G401 (cell line): ENCODE data around the gene S100A11. TPM values are rescaled to one million over a fixed set of nuclear protein-coding genes. Genes with fewer than 3 reads are reported as not detected.
"Not testable (repeated sequence)": the region's sequence is repeated elsewhere in the genome, so short reads cannot be mapped to it uniquely, and the experiment has no call there.

ENCODE experiments used
- DNase-seq: peaks from one replicate; pipeline ENCODE4 v3.0.0-alpha.2; 2015; ENCODE audit warnings: low spot score
- in situ Hi-C: cut with HindIII; loops from 2 replicates; pipeline ENCODE4 v1.10.0; 2016; ENCODE audit warnings: low sequenced_read_pairs, mixed read lengths
- total RNA-seq: library from RNA; depleted of rRNA; stranded (reverse); fragments of >200 nt; shearing (Covaris generic); gene quantifications from 2 replicates; pipeline ENCODE4 v1.2.3, GENCODE V29; 2014; rRNA removed

The S100A11 gene
- total RNA-seq = not detected in 2 replicates

DNA sequence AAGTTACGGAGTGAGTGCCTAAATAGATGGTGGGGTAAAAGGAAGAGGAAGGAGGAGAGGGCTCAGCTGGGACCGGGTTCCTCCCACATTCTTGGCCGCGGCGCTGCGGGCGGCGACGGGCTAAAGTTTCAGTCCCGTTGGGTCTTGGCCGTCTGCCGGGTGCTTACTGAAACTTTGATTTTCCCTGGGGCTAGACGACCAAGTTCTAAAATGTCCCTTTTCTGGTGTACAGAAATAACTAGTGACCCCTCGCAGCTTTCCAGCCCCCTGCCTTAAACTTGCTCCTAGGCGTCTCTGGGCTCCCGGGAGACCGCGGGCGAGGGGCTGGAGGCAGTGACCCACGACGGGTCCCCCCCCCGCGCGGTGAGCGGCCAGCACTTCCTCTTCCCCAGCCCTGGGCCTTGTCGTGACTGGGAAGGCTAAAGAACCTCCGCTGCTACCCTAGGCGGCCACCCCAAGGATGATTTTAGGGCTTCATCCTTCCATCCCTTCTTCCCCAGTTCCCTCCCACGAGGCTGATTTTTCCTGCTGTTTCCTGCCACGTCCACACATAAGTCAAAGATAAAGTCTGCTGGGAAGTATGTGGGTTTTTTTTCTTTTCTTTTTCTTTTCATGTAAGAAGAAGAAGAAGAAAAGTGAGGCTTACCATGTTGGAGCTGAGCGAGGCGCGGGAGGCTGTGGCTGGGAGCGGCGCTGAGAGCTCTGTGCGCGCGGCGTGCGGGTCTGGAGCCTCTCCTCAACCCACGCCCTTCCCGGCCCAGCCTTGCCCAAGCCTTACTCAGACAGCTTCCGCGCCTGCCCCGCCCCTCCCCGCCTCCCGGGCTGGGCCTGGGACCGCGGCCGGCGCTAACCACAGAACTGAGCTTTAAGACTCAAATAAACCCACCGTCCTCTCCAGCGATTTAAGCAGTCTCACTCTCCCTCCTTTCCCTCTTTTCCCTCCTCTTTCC is at the start of gene S100A11:
Gene S100A11 (minus strand): TSS at position 738 of the 950 bp plus-strand sequence. CDS start 89 bp downstream, at position 649.
- no peak for DNase-seq
- in situ Hi-C loops = no loop called here

DNA sequence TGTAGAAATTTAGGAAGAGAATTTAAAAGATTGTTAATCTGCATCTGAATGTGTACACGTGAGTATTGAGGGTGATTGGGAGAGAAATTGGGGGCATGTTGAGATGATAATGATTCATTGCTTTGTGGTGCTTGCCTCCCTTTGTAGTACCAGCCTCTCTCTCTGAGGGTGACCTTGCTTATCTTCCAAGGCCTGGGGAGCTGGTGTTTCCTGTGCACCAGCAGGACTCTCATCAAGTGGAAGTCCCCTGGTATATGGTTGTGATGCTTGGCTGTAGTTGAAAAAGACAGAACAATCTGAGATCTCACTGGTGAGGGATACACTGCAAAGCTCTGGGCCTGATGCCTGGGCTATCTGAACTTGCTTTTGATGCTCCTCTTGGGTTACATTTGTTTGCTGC is 48.0 kb upstream of the S100A11 start:
- in situ Hi-C loops = no loop called here
- no peak for DNase-seq

DNA sequence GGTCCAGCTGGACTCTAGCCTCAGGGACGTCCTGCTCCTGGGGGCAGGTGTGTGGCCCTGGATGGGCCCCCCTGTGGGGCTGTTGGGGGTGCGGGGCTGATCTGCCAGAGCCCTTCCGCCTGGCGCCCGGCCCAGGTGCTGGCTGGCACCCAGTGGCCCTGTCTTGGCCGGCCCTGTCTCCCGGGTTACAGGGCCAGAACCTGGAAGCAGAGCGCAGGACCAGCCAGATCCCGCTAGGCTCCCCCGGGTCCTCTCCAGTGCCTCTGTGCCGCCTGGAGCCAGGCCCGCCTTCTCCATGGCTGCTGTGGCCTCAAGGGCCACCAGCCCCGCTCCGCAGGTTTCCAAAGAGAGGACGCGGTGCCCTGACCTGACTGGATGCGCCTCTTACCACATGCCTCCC is 44.2 kb upstream of the S100A11 start:
- DNase-seq, in situ Hi-C loops: not testable (repeated sequence)

DNA sequence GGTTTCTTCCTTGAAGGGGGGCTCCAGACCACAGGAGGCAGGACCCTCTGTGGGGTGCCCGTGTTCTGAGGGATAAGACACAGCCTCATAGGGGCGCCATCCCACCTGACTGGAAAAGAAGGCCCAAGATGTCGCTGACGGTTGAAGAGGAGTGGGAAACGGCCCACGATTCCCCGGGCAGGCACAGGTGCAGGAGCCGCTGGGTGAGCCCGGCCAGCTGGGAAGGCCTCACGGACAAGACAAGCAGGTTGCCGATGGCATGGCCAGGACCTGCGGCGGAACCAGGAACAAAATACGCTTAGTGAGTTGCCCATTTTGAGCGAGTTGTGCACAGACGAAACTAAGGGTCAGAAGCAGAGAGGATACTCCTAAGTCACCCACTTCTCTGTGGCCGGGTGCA is 43.7 kb upstream of the S100A11 start:
- DNase-seq, in situ Hi-C loops: not testable (repeated sequence)

DNA sequence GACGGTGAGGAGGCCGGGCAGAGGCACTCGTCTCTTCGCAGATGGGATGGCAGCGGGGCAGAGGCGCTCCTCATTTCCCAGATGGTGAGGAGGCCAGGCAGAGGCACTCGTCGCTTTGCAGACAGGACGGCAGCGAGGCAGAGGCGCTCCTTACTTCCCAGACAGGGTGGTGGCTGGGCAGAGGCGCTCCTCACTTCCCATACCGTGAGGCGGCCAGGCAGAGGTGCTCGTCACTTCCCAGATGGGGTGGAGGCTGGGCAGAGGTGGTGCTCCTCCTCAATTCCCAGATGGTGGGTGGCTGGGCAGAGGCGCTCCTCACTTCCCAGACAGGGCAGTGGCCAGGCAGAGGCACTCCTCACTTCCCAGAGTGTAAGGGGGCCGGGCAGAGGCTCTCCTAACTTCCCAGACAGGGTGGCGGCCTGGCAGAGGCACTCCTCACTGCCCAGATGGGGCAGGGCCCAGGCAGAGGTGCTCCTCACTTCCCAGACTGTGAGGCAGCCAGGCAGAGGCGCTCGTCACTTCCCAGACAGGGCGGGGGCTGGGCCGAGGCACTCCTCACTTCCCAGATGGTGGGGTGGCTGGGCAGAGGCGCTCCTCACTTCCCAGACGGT is 42.1 kb upstream of the S100A11 start:
- in situ Hi-C loops = no loop called here
- no peak for DNase-seq

DNA sequence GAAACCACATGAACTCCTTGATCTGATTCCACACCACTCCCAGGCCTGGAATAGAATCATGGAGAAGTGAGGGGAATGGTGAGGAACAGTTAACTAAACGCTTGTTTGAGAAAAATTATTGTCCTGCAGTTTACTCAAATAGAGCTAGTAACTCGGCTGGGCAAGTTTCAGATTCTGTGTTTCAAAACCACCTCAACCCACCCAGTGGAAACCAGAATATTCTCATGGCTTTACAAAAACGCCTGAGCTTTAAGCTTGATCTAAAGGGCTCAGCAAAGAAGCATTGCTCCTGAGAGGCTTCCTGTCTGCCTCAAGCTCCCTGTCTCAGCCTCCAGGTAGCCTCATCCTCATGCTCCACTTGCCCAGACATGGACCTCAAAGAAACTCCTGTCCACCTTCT is 35.5 kb upstream of the S100A11 start:
- in situ Hi-C loops = no loop called here
- DNase-seq = no peak

DNA sequence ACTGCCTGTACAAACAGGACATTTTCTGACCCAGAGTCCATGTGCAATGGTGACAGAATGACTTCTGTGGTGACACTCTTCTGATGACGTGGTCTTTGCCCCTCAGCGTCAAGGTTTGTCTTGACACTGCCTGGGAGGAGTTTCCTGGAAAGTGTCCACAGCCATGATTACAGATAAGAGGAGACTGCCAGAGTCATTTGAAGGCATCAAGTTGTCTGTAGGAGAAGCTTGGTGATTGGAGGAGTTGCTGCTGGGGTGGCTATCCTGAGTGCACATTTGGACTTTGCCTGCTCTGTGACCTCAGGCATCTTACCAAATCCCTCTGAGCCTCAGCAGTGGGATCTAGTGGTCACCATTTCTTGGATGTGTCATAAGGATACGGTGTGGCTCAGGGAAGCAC is 34.3 kb upstream of the S100A11 start:
- in situ Hi-C loops = no loop called here
- DNase-seq = no peak

DNA sequence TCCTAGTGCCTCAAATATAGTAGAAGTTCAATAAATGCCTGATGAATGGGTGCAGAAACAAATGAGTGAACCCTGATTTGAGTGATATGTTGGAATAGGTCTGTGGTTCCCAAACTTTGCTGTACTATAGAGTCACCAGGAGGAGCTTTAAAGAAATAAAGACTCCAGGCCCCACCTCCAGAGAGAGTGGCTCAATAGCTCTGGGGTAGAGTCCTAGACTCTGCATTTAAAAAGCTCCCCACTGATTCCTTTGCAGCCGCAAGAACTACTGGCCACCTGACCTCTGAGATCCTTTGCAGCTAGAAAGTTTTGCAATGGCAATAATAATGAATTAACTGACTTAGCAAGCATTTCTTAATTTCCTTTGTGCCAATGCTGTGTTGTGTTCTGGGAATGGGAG is 31.1 kb upstream of the S100A11 start:
- in situ Hi-C loops = no loop called here
- no peak for DNase-seq

DNA sequence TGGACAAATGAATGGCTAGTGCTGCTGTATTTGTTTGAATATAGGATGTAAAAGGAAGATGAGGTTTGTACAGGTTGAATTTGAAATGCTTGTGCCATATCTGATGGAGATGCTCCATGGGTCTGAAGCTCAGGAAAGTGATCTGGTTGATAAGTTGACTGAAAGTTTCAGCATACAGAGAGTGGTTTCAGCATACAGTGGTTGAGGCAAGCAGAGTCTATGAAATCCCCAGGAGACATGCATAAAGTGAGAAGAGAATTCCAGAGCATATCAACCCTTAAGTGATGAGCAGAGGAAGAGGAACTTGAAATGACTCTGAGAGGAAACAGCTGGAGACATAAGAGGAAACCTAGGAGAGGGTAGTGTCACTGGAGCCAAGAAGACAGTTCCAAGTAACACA is 30.3 kb upstream of the S100A11 start:
- in situ Hi-C loops = no loop called here
- no peak for DNase-seq

DNA sequence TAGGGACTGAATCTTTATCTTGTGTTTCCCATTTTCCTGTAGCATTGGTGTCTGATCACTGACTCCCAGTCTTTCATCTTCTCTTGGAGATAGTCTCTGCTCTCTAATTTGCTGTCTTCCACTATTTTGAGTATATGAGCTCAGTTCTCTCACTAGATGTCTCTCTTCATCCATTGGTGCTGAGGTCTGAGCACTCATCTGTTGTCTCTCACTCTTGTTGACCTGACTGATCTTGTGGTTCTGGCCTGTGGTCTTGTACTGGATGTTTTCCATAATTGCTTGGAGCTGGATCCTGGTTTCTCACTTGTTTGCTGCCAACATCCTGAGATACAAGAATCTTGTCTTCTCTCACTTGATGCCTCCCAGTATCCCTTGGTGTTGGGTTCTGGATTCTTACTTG is 25.1 kb upstream of the S100A11 start:
- DNase-seq = no peak
- in situ Hi-C loops = no loop called here

DNA sequence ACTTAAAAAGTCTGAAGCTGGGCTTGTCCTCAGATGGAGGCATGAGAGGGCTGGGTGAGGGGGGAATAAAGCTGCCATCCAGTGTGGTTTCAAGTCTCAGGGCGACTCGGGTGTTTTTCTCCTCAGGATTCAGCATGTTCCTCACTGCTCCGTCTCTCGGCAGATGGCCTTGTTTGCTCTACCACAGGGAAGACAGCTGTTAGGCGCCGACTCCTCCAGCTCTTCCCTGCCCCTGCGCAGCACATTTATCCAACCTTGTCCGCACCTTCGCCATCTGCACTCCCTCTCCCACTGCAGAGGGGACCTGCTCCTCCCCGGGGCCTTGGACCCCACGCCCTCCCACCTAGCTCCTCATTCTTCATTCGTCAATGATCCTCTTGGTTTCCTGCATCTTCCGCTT is 16.6 kb upstream of the S100A11 start:
- in situ Hi-C loops = no loop called here
- DNase-seq = peak; percentile 44

DNA sequence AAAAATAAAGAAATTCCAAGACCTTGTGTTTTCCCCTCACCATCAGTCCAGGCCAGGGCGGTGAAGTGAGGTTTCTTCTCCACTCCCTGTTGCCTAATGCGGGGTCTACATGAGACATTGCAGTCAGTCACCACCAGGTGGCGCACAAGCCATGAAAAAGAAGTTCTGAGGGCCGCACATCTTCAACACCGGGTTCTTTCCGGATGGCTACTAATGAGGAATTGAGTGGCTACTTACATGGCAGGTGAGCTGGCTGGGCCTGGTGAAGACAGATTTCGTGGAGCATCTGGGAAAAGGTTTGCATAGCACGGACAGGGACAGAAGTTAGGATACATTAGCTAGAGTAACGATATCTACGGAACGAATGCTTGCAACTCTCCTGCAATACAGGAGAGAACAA is 15.8 kb upstream of the S100A11 start:
- peak; percentile 74 for DNase-seq
- in situ Hi-C loops = no loop called here

DNA sequence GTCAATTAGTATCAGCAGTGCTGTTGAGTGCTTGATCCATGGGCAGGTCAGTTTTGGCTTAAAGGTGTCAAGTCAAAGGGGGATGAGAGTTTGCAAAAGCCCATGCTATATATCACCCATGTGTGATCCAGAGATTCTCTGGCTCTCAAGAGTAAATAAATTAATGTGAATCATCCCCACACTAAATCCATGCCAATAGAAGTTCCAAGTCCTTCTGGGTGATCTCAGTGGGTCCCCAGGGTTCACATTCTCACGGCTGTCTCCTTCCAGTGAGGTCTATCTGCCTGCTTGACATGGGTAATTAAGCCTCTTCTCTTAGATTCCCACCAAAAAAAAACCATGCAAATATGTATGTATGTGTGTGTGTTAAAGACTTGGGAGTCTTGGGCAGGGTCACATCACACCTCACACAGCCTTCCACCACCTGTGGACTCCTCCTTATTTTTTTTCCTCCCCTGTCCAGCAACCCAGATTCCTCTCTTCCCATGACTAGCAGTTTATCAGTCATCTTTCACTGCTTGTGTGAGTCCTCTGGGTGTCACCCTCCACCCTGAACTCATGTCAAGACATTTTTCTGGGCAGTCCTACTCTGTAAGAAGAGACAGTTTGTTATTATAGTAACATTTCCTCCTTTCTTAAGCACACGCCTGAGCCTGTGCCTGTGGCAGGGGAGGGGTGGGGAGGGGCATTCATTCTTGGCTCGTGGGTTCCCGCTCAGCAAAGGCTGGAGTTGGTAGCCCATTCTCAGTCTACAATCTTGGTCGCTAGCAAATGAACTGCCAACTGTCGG is 14.3 kb upstream of the S100A11 start:
- in situ Hi-C loops = no loop called here
- no peak for DNase-seq

DNA sequence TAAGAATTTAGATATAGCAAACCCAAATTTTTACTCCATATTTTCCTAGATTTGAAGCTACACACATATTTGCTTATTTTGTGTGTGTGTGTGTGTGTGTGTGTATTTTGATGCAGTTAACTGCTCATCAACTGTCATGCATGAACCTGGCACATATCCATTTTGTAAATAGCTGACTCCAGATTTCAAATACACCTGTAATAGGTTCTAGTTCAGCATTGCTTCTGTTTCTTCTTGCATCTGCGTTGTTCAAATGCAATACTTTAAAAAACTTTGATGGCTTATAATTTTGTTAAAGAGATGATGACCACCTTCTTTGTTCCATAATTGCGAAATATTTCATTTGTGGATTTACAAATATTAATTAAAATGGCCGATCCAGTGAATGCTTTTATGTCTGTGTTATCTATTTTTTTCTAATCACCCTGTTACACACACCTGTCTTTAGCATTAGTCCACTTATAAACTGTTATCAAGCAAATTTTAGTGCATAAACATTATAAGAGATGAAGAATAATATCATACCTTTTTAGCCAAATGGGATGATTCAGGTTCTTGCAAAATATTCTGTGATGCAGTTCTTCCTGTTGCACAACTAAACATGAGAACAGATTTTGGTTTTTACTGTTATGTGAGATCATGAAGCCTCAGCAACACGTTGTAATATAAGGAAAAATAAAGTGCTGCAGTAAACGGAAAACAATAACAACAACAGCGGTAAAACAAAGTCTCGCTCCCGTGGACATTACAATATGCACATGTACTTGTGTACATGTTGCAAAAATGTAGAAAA is 12.7 kb upstream of the S100A11 start:
- in situ Hi-C loops = no loop called here
- no peak for DNase-seq

DNA sequence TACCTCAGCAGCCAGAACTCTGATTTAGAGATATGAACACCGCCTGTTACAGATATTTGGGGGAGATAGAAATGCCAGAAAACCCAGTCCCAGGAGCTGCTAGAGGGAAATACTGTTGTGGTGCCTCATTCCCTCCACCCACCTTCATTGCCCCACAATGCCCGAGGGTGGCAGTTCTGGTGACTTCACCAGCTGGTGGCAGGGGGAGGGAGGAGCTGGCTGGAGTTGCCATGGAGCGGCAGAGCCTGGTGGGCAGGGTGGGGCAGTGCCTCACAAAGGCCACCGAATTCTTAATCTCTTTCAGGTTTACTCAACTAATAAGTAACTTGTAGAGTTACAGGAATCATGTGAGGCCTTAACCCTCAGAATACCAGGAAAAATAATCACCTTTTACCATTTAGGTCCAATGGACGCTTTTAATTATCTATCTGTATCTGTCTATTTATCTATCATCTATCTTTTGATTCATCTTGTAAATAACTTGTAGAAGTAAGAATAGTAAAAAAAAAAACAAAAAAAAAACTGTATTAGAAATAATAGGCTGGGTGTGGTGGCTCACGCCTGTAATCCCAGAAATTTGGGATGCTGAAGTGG is 11.7 kb upstream of the S100A11 start:
- in situ Hi-C loops = no loop called here
- no peak for DNase-seq

DNA sequence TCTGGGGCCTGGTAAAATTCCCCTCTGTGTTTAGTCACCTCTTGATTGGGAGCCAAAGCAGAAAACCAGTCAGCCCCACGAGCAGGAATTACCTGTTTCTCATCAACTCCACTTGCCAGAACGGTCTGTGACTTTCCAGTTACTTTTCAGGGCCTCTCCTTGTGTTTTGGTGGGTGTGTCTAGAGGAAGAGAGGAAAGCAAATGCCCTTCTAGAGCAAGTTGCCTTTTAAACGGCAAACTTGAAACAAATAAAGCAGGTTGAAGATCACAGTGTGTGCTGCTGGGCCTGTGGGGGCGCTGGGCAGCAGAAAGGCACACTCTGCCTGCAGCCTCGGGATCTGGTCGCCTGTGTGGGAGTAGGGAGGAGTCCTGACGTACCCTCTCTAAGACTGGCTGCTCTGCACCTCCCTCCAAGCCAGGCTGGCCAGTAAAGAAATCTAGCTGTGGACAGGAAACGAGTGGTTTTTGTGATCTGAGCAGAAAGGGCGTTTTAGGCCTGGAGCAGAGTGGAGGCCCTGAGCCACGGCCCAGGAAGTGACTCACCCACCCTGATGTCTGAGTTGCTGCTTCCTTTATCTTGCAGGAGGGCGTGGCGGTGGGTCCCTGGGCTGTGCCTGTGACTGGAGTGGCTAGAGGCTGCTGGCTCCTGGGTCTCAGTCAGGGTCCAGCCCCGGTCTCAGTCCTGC is 11.1 kb upstream of the S100A11 start:
- in situ Hi-C loops = no loop called here

DNA sequence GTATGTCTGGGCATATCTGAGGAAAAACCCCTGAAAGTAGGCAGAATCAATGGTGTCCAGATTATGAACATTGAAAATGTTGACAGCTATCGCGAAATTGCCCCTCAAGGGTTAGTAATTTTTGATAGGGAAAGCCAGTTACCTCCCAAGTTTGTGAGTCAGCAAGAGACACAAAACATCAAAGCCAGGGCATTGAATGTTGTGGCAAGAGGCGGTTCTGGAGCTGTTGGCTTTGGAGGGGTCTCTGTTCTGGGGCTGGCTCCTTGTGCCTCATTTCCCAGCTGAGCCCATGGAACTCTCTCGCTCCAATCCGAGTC is 10.6 kb upstream of the S100A11 start:
- in situ Hi-C loops = no loop called here

More for the DNA sequence above, 11.1 kb upstream of the S100A11 start:
- peak; percentile 45 for DNase-seq

DNA sequence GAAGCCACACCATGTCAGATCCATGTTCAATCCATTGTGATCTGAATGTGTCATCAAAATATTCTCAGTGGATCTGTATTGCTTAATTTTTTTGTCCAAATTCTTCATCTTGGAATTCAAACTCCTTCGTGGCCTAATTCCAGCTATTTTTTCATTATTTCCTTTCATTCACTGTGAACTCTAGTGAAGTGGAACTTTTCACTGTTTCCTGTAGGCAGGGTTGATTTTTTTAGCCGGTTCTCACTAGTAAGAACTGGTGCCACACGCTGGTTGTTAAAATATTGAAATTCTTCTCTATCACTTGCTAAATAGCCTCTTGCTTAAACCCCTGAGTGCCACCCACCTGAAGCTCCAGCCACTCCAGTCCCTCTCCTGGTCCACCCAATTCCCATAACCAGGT is 7.6 kb upstream of the S100A11 start:
- in situ Hi-C loops = no loop called here

More for the DNA sequence above, 10.6 kb upstream of the S100A11 start:
- DNase-seq = no peak

More for the DNA sequence above, 7.6 kb upstream of the S100A11 start:
- DNase-seq = no peak
